GM19240 (cell line): Measurements from ENCODE around the gene ZFX.

Source experiments
- DNase-seq: peaks from one replicate; pipeline ENCODE4 v3.0.0; 2011; ENCODE audit warnings: low spot score; ENCODE audit not compliant: insufficient read length

The ZFX gene

DNA sequence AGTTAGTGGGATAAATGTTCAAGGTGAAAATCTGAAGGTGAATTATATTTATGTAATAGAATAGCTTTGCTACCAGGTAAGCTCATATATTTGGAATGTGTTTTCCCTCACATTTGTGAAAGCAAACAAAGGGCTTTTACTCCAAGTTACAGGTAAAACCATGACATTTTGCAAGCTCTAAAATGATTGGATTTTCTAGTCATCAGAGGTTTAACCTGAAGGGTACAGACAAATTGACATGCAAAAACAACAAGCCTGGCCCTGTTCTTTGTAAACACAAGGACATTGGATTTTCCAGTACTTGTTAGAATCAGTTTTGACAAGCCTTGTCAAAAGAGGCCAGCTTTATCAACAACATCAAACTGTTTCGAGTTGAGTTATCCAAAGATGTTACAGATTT lies 51.7 kb downstream of the ZFX start:
- no peak for DNase-seq

DNA sequence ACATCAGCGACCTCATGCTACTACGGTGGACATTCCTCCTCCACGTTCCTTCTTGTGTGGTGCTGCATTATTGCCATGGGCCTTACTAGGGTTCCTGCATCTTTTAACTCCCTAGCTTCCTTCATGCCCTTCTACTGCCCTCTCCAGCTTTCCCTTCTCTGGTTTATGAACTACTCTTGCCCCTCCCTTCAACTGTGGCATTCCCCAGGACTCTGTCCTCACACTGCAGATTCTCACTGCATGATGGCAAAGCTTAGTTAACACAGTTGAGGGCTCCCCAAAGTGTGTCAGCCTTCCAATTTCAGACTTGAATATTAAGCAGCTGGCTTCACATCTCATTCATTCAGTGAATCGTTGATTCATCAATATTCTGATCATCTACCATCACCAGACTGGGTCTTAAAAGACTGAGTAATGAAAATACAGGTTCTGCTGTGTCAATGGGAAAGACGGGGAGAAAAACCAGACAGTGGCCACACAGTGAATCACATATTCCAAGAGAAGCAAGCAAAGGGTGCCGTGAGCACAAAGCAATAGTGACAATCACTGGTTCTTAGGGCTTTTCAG lies 53.0 kb downstream of the ZFX start:
- no peak for DNase-seq

GRCh38 chrX:24203072-24203808 lies 53.7 kb downstream of the ZFX start:
- no peak for DNase-seq

DNA sequence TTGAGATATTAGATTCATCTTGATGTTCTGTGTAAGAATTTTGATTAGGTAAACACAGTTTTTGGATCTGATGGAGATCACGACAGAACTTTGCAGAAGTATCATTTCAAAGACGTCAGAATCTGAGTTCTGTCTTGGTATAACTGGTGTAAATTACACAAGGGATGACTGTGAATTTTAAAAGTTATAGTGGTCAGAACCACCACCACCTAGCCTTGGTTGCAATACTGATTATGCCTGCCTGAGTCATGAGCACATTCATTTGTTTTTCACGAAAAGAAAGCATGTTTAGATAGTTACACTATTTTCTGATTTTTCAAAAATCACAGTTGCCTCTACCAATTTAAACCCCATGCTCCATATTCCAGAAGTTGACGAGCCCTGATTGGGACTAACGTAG lies 54.8 kb downstream of the ZFX start:
- DNase-seq = no peak

GRCh38 chrX:24204958-24205357 lies 55.4 kb downstream of the ZFX start:
- no peak for DNase-seq

GRCh38 chrX:24207826-24208225 lies 58.3 kb downstream of the ZFX start:
- no peak for DNase-seq

GRCh38 chrX:24208496-24209240 lies 59.1 kb downstream of the ZFX start:
- no peak for DNase-seq

- DNase-seq = no peak
Measured at GRCh38 chrX:24210190-24210589, 60.7 kb downstream of the ZFX start.

DNA sequence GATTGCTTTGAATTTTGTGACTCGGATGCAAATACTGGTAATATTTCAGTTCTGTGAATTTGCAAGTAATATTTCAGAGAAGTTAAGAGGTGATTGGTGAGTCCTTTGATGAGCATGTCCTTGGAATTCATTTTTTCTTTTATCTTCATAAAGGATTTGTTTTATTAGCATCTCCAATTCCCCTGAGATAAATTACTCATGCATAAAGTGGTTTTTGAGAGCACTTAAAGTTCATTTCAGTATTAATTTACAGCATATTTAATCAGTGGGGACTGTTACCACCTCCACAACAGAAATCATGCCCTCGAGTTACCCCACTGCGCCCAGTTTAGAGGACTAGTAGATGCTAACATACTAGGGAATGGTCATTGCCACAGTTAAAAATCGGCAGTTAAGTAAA lies 65.0 kb downstream of the ZFX start:
- DNase-seq = no peak

DNA sequence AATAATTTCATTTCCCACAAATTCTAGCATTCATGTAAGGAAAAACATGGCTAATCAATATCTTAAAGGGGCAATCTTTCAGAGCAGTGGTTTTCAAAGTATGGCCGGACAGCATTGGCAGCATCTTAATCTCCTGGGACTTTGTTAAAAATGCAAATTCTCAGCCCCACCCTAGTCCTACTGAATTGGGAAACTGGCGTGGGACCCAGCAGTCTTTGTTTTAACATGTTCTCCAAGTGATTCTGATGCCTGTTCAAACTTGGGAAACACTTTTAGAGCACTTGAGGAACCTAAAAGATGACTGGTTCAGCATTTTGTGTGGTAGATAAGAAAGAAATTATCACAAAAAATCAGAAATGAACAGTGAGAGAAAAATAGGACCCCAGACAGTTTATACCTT lies 65.7 kb downstream of the ZFX start:
- no peak for DNase-seq

DNA sequence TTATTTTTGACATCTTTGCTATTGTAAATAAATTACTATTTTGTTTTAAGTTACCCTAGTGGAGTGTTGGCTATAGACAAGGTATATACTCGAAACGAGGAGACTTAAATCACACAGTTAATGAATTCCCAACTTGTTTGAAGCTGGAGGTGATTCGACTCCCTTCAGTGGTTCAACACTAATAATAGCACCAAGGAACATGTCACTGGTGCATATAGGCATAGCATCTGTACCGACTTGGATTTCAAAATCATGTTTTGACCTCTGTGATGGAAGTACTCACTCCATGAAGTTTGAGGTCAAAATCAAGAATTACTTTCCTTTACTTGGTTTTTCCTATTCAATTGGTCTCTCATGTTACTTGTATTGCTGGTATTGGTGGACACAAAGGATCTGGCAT lies 66.5 kb downstream of the ZFX start:
- DNase-seq = no peak

GRCh38 chrX:24216827-24217226 lies 67.3 kb downstream of the ZFX start:
- no peak for DNase-seq

DNA sequence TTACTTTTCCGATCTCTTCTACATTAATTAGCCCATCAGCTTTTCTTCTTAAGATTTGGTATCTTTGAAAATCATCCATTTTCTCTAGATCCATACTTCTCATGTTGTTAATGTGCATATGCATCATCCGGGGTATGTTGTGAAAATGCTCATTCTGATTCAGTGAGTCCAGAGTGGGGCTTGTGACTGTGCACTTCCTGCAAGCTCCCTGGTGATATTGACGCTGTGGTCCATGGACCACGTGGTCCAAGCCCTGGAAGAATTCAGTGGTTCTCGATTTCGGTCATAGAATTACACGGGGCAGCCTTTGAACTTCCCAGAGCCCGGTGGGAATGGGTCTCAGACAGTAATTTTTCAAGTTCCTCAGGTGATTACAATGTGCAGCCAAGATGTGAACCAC lies 69.8 kb downstream of the ZFX start:
- DNase-seq = no peak

- no peak for DNase-seq
Measured at GRCh38 chrX:24221872-24222271, 72.3 kb downstream of the ZFX start.

DNA sequence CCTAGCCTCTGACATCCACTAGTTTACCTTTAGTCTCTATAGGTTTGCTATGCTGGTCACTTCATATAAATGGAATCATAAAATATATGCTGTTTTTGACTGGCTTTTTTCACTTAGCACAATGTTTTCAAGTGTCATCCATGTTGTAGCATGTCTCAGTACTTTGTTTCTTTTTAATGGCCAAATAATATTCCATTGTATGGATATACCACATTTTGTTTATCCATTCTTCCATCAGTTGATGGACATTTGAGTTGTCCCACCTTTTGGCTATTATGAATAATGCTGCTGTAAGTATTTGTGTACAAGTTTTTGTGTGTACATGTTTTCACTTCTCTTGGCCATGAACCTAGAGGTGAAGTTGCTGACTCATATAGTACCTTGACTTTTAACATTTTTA lies 75.7 kb downstream of the ZFX start:
- no peak for DNase-seq

- no peak for DNase-seq
Measured at GRCh38 chrX:24226176-24226575, 76.6 kb downstream of the ZFX start.

DNA sequence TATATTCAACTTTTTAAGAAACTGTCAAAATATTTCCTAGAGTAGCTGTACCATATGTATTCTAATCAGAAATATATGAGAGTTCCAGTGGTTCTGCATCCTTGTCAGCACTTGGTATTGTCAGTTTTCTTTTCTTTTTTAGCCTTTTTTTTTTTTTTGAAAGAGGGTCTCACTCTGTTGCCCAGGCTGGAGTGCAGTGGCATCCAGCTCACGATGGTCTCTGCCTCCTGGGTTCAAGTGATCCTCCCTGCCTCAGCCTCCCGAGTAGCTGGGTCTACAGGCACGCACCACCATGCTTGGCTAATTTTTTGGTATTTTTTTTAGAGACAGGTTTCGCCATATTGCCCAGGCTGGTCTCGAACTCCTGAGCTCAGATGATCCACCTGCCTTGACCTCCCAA lies 79.1 kb downstream of the ZFX start:
- DNase-seq = no peak

DNA sequence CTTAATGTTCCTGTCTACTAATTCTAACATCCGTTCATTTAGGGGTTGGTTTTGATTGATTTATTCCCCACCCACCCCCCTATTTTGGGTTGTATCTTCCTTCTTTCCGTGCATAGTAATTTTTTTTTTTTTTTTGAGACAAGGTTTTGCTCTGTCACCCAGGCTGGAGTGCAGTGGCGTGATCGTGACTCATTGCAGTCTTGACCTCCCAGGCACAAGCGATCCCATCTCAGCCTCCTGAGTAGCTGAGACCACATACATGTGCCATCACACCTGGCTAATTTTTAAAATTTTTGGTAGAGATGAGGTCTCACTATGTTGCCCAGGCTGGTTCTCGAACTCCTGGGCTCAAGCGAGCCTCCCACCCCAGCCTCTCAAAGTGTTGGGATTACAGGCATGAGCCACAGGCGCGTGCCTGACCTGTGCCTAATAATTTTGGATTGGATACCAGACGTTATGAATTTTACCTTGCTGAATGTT lies 79.9 kb downstream of the ZFX start:
- no peak for DNase-seq

DNA sequence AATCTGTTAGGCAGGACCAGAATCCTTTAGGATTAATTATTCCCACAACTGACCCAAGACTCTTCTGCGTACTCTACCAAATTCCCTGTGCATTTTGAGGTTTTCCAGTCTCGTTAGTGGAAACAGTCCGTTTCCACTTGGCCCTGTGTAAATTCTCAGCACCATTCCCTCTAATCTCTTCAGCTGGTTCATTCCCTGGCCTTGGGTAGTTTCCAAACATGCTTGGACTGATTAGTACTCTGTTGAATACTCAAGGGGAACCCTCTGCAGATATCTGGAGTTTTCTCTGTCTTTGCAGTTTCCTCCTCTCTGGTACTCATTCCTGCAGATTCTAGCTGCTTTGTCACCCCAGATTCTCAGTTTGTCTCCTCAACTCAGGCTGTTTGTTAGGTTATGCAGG lies 80.4 kb downstream of the ZFX start:
- no peak for DNase-seq

DNA sequence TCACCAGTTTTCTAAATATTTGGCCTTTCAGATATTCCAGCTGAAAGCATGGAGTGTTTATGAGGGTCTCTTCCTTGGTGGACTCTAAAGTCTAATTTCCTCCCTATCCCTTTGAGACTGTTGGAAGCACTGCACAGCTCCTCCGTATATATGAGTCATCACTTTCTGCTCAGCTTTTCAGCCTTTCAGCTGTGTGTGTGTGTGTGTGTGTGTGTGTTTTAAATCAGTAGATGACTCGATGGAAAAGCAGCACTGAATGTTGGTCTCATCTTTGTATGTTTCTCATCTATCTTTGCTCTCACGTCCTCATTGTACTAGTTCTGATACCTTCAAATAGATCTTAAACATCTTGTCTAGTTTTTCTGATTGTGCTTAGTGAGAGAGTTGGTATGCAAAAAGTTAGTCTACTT lies 81.6 kb downstream of the ZFX start:
- DNase-seq = no peak

GRCh38 chrX:24231641-24232179 lies 82.2 kb downstream of the ZFX start:
- no peak for DNase-seq

- no peak for DNase-seq
Measured at GRCh38 chrX:24232796-24233195, 83.3 kb downstream of the ZFX start.
